ENCODE data around the gene CAPN10. TPM values are rescaled to one million over a fixed set of nuclear protein-coding genes. Genes with fewer than 3 reads are reported as not detected.

CAPN10 gene
- total and polyA plus RNA-seq, 7 donors: 5.0 to 15.0 (median 8.9) TPM

GRCh38 chr2:240570531-240571313 lies 15.8 kb upstream of the CAPN10 start:
- Histone ChIP-seq H3K4me3 (no peak overlapping the region), H3K27me3 (ENCODE audit: insufficient read depth in 3 of 3, low read length in 2 of 3) (no peaks in the 10 kb centered on the region), H3K27ac (no peak overlapping the region), H3K9me3 (no peaks in the 10 kb centered on the region), H3K4me1 (peaks cover 32% of the 10 kb centered on the region), H3K36me3 (ENCODE audit: insufficient read depth in 1 of 2, low read depth in 1 of 2) (peaks cover 0 to 31% of the 10 kb centered on the region in 2 donors)
- TF ChIP-seq CTCF (IDR thresholded peaks at IDR 0.05): no peak
- ATAC-seq (no peak), DNase-seq (peak; percentile 9 to 47)
- intact Hi-C loops (cut with DNase I): loop anchor here in 1 of 2 donors (2.0 kb wide), 1 partner anchor 14 kb away; no protein-coding TSS in a partner anchor
- 81 to 92% (median 87%) methylated on average over 11 of the region's 11 CpGs for WGBS, 3 donors

GRCh38 chr2:240571314-240571973 lies 15.1 kb upstream of the CAPN10 start:
- Histone ChIP-seq H3K4me1 (peaks cover 27% of the 10 kb centered on the region), H3K27ac (no peak overlapping the region), H3K9me3 (no peaks in the 10 kb centered on the region), H3K4me3 (no peak overlapping the region), H3K27me3 (ENCODE audit: insufficient read depth in 3 of 3, low read length in 2 of 3) (no peaks in the 10 kb centered on the region), H3K36me3 (ENCODE audit: insufficient read depth in 1 of 2, low read depth in 1 of 2) (peaks cover 0 to 38% of the 10 kb centered on the region in 2 donors)
- intact Hi-C loops (cut with DNase I): loop anchor here in 1 of 2 donors (2.0 kb wide), 1 partner anchor 13 kb away; no protein-coding TSS in a partner anchor
- 86 to 89% (median 86%) methylated on average over 17 to 18 of the region's 18 CpGs for WGBS, 3 donors
- DNase-seq (peak; percentile 6 to 36), ATAC-seq (no peak)
- no peak for TF ChIP-seq CTCF (IDR thresholded peaks at IDR 0.05)

- intact Hi-C loops (cut with DNase I): no loop called here
- DNase-seq (peak; percentile 10 to 53), ATAC-seq (no peak)
- Histone ChIP-seq H3K9me3 (no peaks in the 10 kb centered on the region), H3K27me3 (ENCODE audit: insufficient read depth in 3 of 3, low read length in 2 of 3) (no peaks in the 10 kb centered on the region), H3K4me1 (peaks cover 18% of the 10 kb centered on the region), H3K36me3 (ENCODE audit: insufficient read depth in 1 of 2, low read depth in 1 of 2) (peaks cover 0 to 47% of the 10 kb centered on the region in 2 donors), H3K4me3 (no peak overlapping the region), H3K27ac (no peak overlapping the region)
- WGBS, 3 donors: 85 to 92% (median 86%) methylated on average over 28 to 30 of the region's 30 CpGs
- TF ChIP-seq CTCF (IDR thresholded peaks at IDR 0.05): no peak
Observed at GRCh38 chr2:240572141-240573031, 14.1 kb upstream of the CAPN10 start.

DNA sequence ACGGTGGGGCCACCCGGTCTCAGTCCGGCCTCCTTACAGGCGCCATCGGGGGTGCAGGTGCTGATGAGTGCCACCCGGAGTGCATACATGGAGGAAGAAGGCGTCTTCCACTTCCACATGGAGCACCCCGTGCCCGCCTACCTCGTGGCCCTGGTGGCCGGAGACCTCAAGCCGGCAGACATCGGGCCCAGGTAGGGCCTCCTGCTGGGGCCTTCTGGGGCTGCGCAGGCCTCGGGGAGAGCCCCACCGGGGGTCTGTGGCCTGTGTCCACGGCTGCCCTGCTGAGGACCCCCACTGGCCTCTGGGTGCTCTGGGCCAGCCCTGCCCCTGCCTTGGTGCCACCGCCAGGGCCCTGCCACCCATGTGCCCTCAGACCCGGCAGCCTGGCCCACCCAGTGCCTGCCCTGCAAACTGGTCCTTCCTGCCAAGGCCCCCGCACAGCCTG lies 13.4 kb upstream of the CAPN10 start:
- H3K27me3 ChIP-seq (ENCODE audit: insufficient read depth in 3 of 3, low read length in 2 of 3): no peaks in the 10 kb centered on the region

More for the DNA sequence above, 13.4 kb upstream of the CAPN10 start:
- WGBS, 3 donors: 82 to 88% (median 88%) methylated on average over 15 to 20 of the region's 20 CpGs
- intact Hi-C loops (cut with DNase I): no loop called here
- H3K4me1 ChIP-seq: peaks cover 13% of the 10 kb centered on the region
- ATAC-seq (no peak), DNase-seq (peak; percentile 10 to 39)
- H3K36me3 ChIP-seq (ENCODE audit: insufficient read depth in 1 of 2, low read depth in 1 of 2): peaks cover 0 to 55% of the 10 kb centered on the region in 2 donors
- H3K4me3 ChIP-seq: no peak overlapping the region
- no peak overlapping the region for H3K27ac ChIP-seq
- no peaks in the 10 kb centered on the region for H3K9me3 ChIP-seq
- no peak for TF ChIP-seq CTCF (IDR thresholded peaks at IDR 0.05)
